Activated gamma-delta T cell treated with anti-CD3 and anti-CD28 coated beads, Interleukin-2, amount 50 U/mL, for 16 hours (primary cell): ENCODE results near the gene PODNL1.

Source experiments
- DNase-seq: peaks from one replicate; pipeline ENCODE4 v3.0.0-alpha.2; 2020; ENCODE audit warnings: low read depth

Gene PODNL1, protein sequence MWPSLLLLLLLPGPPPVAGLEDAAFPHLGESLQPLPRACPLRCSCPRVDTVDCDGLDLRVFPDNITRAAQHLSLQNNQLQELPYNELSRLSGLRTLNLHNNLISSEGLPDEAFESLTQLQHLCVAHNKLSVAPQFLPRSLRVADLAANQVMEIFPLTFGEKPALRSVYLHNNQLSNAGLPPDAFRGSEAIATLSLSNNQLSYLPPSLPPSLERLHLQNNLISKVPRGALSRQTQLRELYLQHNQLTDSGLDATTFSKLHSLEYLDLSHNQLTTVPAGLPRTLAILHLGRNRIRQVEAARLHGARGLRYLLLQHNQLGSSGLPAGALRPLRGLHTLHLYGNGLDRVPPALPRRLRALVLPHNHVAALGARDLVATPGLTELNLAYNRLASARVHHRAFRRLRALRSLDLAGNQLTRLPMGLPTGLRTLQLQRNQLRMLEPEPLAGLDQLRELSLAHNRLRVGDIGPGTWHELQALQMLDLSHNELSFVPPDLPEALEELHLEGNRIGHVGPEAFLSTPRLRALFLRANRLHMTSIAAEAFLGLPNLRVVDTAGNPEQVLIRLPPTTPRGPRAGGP

DNA sequence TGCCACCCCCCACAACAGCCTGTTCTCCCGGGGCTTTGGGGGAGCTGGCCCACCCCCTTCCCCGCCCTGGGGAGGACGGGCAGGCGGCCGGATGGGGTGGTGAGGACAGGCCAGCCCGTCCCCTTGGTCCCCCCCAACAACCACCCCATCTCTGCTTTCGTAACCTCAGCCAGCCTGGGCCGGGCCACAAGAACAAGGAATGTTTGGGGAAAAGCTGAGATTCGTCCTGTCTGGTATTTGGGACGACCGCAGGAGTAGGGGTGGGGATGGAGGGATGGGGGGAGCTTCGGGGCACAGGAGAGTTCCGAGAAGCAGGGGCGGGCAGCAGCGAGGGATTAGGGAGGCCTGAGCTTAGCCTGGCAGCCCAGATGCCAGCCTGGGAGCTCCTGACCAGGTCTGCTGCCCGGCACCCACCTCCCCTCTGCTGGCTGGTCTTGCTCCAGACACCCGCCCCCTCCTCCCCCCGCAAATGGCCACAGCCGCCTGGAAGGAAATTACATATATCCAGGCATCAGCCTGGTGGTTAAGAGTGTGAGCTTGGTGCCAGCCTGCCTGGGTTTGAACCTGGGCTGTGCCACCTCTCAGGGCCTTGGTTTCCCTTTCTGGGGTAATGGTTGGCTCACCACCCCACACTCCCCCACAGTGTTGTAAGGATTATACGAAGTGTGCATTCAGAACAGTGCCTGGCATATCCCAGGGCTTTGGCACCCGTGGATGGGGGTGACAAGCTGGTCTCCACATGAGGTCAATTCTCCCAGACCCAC, at the start of gene PODNL1:
TSS of gene PODNL1 (minus strand) at position 117 of the 764 bp plus-strand sequence. CDS start 236 bp downstream, outside the sequence.
- DNase-seq: no peak

DNA sequence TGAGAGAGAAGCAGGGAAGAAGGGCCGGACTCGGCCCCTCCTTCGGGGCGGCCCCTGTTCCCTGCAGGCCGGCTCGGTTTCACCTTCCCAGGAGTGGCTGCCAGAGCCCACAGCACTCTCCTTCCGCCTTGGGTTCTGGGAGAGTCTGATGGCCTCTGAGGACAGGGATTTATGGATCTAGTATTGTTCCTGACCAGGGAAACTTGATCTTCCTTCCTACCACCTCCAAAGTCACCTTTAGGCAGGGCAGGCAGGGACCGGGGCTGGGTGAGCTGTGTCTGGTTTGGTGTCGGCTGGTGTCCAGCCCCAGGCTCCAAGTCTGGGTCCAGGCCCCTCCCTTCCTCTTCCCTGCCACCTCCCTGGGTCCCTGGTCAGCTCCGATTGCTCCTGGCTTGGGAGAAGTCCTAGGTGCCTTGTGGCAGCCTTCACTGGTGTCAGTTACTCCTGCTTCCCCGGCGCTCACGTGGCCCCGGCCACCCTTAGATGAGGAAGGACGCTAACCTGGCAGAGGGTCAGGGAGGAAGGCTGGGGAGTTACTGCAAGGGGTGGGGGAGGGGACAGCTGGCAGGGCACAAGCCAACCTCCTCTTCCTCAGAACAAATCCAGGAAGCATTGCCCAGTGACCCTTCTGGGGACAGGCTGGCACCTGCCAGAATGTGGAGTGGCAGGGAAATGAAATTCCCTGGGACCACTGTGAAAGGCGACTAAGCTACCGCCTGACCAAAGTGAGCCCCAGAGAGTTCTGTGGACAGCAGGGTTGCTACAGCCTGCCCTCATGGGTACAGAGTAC, 49.1 kb upstream of the PODNL1 start:
- DNase-seq: no peak

DNA sequence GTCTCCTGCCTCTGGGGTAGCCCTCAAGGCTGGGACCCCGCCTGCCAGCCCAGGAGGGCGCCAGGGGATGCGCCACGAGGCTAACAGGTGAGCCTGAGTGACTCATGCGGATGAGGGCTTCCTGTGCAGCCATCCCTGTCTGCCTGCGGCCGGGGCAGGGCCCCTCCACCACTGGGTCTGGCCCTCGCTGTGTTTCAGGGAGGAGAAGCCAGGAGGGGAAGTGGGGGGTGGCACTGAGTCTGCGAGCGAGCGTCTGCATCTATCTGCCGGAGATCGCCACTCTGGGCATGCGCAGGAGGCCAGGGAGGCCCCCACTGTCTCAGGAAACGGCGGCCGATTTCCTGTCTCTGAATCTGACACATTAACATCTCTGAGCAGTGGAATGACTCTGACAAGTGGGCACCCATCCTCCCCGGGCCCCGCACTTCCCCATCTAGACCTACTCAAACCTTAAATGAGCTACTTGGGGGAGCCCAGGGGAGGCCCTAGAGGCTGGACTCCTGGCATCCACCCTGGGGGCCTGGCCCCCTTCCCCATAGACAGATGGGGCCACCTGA, 48.2 kb upstream of the PODNL1 start:
- DNase-seq: peak; percentile 99

DNA sequence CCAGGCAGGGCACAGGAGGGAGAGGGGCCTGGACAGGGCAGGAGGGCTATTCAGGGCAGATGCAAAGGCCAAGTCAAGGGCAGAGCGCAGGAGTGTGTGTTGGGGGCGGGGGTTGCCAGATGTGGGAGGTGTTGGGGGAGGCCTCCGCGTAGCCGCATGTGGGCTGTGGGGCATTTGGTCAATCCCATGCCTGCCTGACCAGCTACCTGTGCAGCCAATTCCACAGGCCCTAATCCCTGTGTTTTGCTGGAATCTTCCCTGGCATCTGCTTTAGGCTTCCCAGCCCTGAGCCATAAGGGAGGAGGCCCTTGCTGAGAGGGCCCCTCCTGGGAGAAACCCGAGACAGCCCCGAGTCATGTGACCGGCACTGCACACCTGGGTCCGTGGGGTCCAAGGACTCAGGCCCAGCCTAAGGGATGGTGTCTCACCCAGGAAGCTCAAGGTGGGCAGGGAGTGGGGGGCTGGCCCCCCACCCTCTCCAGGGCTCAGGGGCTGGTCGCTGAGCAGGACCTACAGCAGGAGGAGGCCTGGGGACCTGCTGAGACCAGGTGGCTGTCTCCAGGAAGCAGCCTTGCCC, 47.6 kb upstream of the PODNL1 start:
- no peak for DNase-seq

DNA sequence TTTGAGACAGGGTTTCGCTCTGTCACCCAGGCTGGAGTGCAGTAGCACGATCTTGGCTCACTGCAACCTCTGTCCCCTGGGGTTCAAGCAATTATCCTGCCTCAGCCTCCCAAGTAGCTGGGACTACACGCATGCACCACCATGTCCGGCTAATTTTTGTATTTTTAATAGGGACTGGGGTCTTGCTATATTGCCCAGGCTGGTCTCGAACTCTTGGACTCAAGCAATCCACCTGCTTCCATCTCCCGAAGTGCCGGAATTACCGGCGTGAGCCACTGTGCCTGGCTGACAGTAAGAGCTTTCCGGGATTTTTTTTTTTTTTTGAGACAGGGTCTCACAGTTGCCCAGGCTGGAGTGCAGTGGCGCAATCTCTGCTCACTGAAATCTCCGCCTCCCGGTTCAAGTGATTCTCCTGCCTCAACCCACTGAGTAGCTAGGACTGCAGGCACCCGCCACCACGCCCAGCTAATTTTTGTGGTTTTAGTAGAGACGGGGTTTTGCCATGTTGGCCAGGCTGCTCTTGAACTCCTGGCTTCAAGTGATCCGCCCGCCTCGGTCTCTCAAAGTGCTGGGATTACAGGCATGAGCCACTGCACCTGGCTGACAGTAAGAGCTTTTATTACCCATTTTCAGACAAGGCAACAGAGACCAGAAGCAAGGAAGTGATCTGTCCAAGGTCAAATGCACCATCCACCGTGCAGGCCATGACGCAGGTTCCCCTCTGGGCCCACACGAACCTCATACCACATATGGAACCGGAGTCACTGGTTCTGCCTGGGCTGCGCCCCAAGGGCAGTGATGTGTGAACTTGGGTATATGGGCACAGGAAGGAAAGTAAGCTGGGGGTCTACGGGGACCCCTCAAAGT, 46.9 kb upstream of the PODNL1 start:
- no peak for DNase-seq

DNA sequence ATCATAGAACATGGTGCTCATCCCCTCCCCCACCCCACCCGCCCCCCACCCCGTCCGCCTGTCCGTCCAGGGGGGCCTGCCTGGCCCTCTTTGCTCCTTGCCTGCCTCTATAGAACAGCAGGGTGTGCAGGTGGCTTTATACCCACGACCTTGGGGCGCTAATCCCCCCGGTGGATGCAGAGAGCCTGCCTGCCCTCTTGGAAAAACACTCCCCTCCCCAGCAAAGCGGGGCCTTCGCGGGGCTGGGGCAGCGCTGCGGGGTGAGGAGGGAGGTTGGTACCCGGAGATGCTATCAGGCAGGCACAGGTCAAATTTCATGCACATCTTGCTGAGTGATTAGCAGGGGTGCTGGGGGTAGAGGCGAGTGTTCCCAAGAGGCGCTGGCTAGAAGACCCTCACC, 46.0 kb upstream of the PODNL1 start:
- DNase-seq: no peak

DNA sequence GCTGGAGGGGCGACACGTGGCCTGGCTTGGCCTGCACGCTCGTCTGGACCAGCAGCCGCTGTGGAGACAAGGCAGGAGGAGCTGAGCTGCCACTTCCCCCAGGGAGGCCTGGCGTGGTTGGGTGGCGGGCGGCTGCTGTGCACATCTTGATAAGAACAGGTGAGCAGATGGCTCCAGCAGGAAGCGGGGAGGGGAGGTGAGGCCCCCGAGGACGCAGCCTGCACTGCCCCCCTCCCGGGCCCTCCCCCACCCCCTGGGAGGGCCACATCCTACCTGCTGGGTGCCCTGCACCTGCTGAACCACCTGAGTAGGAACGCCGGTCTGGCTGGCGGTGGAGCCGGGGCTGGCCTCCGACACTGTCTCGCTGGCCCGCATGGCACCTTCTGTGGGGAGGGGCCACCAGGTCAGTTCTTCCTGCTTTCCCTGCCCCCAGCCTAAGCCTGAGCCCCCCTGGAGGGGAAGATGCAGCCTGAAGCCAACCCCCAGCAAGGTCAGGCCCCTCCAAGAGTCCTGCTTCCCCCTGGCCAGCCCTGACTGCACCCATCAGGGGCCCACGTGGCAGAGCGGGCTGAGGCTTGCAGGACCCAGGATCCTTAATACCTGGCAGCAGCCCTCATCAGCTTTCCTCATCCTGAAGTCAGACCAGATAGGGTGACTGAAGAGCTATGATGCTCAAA, 45.1 kb upstream of the PODNL1 start:
- DNase-seq: no peak

DNA sequence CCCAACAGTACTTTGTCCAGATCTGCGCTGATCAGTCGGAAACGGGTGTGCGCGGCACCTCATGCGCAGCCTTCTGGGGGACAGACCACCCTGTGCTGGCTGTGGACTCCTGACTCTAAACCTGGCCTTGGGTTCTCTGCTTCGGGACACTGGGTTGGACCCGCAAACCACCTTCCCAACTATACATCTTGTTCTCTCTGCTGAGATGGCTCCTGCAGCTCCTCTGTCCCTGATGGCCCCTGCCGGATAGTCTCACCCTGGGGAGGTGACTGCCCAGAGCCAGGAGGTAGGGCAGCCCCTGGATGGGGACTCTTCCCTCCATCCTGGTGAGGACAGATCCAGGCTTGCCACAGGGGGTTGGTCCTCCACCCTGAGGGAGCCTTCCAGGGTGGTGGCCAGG, 44.6 kb upstream of the PODNL1 start:
- no peak for DNase-seq

DNA sequence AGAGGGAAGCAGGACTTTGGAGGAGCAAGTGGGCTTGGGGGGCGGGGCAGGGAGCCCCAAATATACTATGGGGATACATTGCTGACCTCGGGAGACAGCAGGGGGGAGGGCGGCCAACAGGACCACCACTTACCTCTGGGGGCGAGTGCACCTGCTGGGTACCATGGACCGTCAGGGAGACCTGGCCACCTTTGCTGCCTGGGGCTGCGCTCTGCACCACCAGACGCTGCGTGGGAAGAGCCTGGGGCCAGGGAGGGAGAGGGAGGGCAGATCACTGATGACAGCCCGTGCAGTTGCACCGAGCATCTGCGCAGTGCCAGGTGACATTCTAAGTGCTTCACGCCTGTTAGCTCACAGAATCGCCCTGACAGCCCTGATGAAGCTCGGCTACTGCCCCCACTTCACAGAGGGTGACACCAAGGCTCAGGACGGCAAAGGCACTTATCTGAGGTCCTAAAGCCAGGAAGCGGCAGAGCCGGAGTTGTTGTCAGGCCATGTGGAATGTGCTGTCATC, 43.8 kb upstream of the PODNL1 start:
- DNase-seq: no peak

DNA sequence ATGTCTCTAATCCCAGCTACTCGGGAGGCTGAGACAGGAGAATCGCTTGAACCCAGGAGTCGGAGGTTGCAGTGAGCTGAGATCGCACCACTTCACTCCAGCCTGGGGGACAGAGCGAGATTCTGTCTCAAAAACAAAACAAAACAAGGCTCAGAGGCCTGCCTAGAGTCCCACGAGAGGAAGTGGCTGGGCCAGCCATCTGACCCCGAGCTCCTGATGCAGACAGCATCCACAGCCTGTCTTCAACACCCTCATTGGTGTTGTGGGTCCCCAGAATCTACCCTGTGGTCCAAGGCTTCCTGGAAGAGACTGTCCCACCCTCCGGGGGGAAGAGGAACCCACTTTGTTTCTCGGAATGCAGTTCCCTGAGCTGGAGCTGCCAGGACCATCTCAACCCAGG, 43.2 kb upstream of the PODNL1 start:
- DNase-seq: no peak

DNA sequence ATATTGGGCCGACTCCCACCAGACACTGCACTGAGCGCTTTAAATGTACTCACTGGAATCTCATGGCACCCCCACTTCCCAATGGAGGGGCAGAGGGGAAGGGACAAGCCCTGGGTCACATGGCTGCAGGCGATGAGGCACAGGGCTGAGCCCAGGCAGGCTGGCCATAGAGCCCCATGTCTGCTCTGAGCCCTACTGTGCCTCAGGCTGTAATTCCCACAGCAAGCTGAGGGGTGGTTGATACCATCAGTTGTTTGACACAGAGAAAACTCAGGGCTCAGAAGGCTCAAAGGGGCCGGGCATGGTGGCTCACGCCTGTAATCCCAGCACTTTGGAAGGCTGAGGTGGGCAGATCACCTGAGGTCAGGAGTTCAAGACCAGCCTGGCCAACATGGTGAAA, 42.8 kb upstream of the PODNL1 start:
- no peak for DNase-seq

DNA sequence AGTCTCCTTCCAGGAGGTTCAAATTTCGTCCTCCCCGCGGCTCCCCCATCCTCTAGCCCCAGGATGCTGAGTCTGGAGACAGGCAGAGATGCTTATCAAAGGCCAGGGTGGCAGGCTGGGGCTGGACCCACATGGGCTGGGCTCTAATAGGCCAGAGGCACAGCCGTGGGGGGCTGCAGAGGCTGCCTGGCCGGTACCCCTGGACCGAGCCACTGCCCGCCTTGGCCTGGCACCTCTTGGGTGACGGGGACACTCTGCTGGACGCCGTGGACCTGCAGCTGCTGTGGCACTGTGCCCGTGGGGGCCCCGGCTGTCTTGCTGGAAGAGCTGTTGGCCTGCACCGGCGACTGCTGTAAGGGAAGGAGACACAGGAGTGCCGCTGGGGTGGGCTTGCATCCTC, 42.1 kb upstream of the PODNL1 start:
- DNase-seq: no peak

DNA sequence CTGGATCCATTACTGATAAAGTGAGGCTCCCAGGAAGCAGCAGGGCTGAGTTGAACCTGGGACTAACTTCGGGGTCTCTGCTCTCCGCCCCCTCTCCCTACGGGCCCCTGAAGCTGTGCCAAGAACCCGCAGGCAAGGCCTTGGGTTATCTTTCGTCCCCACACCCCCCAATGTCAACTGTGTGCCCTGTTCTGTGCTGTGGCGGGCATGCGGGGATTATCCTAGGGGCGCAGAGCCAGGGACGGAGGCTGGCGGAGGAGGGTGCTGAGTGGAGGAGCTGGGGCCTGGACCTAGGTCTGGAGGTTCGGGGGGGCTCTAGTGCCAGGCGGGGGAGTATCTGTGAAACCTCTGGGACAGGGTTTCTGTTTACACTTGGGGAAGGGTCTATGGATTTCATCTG, 41.5 kb upstream of the PODNL1 start:
- no peak for DNase-seq

DNA sequence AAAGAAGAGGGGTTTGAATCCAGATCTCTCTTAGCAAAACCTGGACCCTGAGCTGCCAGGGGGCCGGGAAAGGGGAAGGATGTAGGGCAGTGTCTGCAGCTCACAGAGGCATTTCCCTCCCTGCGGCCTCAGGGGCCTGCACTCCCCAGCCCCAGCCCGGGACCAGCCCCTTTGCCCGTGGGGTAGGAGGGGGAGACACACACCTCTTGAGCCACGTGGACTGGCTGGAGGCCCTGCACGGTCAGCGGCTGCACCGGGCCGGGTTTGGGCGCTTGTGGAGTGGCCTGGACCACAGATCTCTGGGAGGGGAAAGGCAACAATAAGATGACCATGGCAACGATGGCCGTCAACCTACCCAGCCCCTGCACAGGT, 41.0 kb upstream of the PODNL1 start:
- no peak for DNase-seq

DNA sequence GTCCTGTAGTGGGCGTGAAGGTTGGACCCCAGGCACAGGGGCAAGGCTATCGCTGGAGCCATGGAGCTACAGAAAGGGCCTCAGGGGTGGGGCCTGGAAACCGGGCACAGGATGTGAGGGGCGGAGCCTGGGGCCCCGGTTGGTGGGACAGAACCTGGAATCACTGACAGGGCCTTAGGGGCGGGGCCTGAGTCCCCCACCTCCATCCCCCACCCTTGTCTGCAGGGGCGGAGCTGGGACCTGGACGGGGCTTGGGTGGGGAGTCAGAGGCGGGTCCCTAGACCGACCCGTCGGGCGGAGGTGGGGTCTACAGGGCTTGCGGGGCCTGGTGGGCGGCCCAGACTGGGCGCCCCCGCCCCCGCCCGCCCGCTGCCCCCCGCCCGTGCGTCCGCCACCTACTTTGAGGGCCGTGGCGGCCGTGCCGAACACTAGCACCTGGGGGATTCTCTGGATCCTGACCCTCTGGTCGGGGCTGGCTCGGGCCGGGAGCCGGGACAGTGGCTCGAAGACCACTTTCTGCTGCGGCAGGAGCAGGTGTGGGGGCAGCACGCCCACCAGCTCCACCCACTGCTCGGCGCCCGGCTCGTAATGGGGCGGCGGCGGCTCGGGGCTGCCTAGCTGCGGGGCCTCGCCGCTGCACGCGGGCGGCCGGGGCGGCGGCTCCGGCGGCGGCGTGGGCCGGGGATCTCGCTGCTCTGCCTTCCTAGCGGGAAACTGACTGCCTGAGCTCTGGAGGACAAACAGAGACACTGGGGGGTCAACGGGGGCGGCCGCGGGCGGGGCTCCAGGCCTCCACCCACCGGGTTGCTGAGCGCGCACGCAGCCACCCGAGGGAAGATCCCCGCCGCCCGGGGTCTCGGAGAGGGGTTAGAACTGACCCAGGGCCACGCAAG, 40.4 kb upstream of the PODNL1 start:
- no peak for DNase-seq

DNA sequence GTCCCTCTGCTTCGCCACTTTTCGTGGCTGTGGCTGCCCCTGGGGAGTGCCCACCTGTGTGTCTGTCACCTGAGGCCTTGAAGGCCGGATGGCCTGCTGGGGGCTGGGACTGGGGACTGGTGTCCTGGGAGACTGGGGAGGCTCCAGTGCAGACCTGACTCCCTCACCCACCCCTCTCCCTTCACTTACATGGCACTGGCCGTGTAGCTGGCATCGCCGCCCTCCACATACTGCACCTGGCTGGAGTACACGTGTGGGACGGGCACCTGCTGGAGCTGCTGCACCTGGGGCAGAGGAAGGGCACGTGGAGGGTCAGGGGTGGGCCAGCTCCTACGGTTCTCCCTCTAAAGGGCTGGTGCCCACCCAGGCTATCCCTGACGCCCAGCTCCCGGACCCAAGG, 39.6 kb upstream of the PODNL1 start:
- no peak for DNase-seq

DNA sequence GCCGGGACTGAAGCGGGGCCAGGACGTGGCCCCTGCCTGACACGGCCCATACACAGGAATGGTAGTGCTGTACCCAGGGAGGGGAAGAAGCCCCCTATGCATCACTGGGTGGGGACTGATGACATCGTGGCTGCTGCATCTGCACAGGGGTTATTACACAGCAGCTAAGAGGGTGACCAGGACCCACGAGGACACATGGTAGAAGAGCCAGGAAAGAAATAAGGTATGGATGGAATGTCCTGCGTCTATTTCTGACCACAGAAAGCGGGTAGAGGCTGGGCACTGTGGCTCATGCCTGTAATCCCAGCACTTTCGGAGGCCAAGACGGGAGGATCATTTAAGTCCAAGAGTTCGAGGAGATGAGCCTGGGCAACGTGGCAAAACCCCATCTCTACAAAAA, 38.2 kb upstream of the PODNL1 start:
- no peak for DNase-seq

DNA sequence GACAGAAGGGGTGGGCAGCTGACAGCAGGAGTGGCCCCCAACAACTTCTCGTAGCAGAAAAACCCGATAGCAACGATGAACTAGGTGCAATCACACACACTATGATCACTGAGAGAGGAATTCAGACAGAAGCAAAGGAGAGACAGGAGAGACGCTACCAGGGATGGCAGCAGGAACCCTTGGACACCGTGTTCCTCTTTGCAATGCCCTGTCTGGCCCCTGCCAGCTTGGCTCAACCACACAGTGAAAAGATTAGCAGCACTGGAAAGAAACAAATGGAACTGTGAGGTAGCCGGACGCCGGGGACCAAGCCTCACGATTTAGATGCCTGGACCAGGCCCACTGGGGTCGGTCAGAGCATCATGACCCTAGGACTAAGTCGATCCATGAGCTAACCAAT, 37.7 kb upstream of the PODNL1 start:
- no peak for DNase-seq

DNA sequence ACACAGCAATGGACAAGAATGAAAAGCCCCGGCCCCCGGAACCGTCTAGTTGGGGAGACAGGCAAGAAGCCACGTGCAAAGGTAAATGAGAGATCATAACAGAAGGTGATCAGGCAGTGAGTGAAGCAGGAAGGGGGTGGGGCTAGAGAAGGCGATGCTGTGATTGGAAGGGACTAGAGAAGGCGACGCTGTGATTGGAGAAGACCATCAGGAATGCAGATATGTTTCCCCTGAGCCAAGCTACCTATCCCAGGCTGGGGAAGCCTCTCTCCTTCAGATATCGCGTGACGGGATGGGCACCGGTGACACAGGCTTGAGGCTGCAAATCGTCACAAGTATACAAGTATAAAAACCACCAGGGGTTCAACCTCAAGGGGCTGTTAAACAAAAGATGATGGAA, 35.9 kb upstream of the PODNL1 start:
- no peak for DNase-seq
